Glomerular endothelial cell (primary cell): Measurements from ENCODE around the gene CNPPD1. TPM values are rescaled to one million over a fixed set of nuclear protein-coding genes. Genes with fewer than 3 reads are reported as not detected.

Experiments
- DNase-seq: peaks from one replicate; pipeline ENCODE4 v3.0.0-alpha.2; 2011; ENCODE audit warnings: low read depth, low spot score; ENCODE audit errors: extremely low read depth
- total RNA-seq: library from RNA; depleted of rRNA; stranded (reverse); fragments of >200 nt; gene quantifications from 2 replicates; pipeline ENCODE4 v1.2.3, GENCODE V29; 2015

CNPPD1 gene
- total RNA-seq, 1 donor from 2014 or later = 40.3 TPM

- no peak for DNase-seq
These were observed 53.2 kb downstream of the CNPPD1 start for GRCh38 chr2:219123356-219124135.

GRCh38 chr2:219122202-219122980 lies 54.3 kb downstream of the CNPPD1 start:
- no peak for DNase-seq

Other genes starting within 250 kb of the CNPPD1 start
- not detected in 2 replicates for gene CDK5R2, start 217.3 kb downstream of the CNPPD1 start, total RNA-seq
- gene FEV, start 191.7 kb downstream of the CNPPD1 start, total RNA-seq = not detected in 2 replicates
- not detected in 2 replicates for gene CRYBA2, start 183.5 kb downstream of the CNPPD1 start, total RNA-seq
- not detected in 2 replicates for gene CFAP65, start 135.4 kb downstream of the CNPPD1 start, total RNA-seq
- gene IHH, start 116.0 kb downstream of the CNPPD1 start, total RNA-seq = not detected in 2 replicates
- 18.3 and 21.0 TPM in 2 replicates for gene NHEJ1, start 16.1 kb downstream of the CNPPD1 start, total RNA-seq
- gene SLC23A3, start 6.9 kb downstream of the CNPPD1 start, total RNA-seq = 1.3 TPM in 1 of 2 replicates, not detected in the other
- 43.8 and 48.0 TPM in 2 replicates for gene RETREG2, start 1.4 kb upstream of the CNPPD1 start, total RNA-seq
- 23.7 and 26.1 TPM in 2 replicates for gene ZFAND2B, start 29.9 kb upstream of the CNPPD1 start, total RNA-seq
- gene ABCB6, start 42.0 kb upstream of the CNPPD1 start, total RNA-seq = 11.8 and 17.8 TPM in 2 replicates
- 64.2 and 65.2 TPM in 2 replicates for gene ATG9A, start 52.7 kb upstream of the CNPPD1 start, total RNA-seq
- 19.1 and 32.2 TPM in 2 replicates for gene ANKZF1, start 52.9 kb upstream of the CNPPD1 start, total RNA-seq
- 5.1 and 6.2 TPM in 2 replicates for gene GLB1L, start 68.5 kb upstream of the CNPPD1 start, total RNA-seq
- gene STK16, start 68.6 kb upstream of the CNPPD1 start, total RNA-seq = 5.6 and 13.7 TPM in 2 replicates
- not detected in 2 replicates for gene TUBA4B, start 76.3 kb upstream of the CNPPD1 start, total RNA-seq
- gene TUBA4A, start 77.0 kb upstream of the CNPPD1 start, total RNA-seq = 7.8 and 21.4 TPM in 2 replicates
- 31.7 and 33.1 TPM in 2 replicates for gene DNAJB2, start 102.4 kb upstream of the CNPPD1 start, total RNA-seq
- 0.47 and 0.97 TPM in 2 replicates for gene PTPRN, start 132.5 kb upstream of the CNPPD1 start, total RNA-seq
- gene RESP18, start 155.8 kb upstream of the CNPPD1 start, total RNA-seq = not detected in 2 replicates
- 48.9 and 50.9 TPM in 2 replicates for gene DNPEP, start 211.0 kb upstream of the CNPPD1 start, total RNA-seq
- gene DES, start 241.5 kb upstream of the CNPPD1 start, total RNA-seq = not detected in 2 replicates